ENCODE results near the gene SORCS2.
"Not testable (repeated sequence)": the region's sequence is repeated elsewhere in the genome, so short reads cannot be mapped to it uniquely, and the experiment has no call there.

The SORCS2 gene

DNA sequence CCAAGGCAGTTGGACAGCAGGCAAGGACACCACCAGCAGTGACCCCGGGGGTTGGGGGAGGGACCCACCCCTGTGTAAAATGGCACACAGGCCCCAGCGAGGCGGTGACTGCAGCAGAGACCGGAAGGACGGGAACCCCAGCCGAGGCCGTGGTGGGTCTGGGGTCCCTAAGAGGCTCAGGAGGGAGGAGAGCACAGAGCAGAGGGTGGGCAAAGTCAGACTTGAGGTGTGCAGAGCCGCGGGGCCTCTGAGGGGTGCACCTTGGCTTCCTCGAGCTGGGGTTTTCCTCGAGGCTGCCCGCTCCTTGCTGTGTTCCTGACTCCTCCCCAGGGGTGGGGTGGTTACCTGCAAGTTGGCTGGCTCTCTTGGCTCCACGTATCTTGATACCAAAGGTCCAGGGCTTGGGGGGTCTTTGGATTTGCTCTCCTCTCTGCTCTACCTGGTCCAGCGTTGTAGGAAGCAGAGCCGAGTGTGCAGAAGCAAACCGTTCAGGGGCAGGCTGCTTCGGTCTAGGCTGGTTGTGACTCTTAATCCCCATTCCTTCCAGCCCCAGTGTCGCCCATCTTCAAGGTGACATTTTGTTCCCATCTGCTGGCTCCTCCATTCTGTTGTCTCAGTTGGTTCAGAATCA, 37.9 kb upstream of the SORCS2 start:
- in situ Hi-C loops (cut with HindIII; ENCODE audit: low pct_unique_long_range_greater_than_20kb, low sequenced_read_pairs): no loop called here
- no peak for DNase-seq (ENCODE audit: low read depth in 1 of 2, low spot score in 1 of 2)
- TF ChIP-seq JUND (IDR thresholded peaks at IDR 0.05; ENCODE audit: low read depth): no peak

DNA sequence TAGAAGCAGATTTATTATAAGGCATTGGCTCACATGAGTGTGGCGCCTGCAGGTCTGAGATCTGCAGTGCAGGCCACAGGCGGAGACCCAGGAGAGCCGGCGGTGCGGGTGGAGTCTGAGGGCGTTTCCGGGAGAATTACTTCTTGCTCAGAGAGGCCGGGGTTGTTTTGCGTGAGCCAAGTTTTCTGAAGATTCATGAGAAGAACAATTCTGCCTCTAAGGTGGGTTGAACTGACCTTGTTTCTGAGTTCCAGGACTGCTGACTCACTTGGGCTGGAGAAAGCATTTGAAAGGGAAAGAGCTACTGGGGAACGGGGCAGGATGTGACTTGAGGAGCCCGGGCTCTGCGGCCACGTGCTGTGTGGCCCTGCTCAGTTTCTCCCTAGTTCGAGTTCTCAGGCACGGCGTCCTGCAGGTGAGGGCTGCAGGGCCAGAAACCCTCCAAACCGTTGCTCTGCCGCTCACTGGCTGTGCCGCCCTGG, 36.7 kb upstream of the SORCS2 start:
- DNase-seq (ENCODE audit: low read depth in 1 of 2, low spot score in 1 of 2): no peak
- in situ Hi-C loops (cut with HindIII; ENCODE audit: low pct_unique_long_range_greater_than_20kb, low sequenced_read_pairs): no loop called here
- TF ChIP-seq JUND (IDR thresholded peaks at IDR 0.05; ENCODE audit: low read depth): no peak

DNA sequence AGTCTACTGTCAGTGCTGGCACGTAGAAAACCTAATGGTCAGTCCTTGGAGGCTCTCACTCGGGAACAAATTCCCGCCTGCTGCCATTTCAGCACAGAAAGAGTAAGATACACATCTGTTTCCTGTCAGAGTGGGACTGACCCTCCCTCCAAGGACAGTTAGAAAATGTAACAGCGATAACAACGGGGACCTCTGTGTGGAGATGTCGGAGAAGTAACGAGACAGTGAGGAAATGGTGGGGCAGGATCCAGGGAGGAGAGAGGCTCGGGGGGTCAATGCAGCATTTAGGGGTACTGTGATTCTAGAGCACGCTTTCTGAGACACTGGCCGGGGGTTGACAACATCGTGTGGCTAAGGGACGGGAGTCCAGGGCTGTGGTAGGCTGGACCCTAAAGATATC, 36.0 kb upstream of the SORCS2 start:
- no peak for DNase-seq (ENCODE audit: low read depth in 1 of 2, low spot score in 1 of 2)
- TF ChIP-seq JUND (IDR thresholded peaks at IDR 0.05; ENCODE audit: low read depth): no peak
- in situ Hi-C loops (cut with HindIII; ENCODE audit: low pct_unique_long_range_greater_than_20kb, low sequenced_read_pairs): no loop called here

DNA sequence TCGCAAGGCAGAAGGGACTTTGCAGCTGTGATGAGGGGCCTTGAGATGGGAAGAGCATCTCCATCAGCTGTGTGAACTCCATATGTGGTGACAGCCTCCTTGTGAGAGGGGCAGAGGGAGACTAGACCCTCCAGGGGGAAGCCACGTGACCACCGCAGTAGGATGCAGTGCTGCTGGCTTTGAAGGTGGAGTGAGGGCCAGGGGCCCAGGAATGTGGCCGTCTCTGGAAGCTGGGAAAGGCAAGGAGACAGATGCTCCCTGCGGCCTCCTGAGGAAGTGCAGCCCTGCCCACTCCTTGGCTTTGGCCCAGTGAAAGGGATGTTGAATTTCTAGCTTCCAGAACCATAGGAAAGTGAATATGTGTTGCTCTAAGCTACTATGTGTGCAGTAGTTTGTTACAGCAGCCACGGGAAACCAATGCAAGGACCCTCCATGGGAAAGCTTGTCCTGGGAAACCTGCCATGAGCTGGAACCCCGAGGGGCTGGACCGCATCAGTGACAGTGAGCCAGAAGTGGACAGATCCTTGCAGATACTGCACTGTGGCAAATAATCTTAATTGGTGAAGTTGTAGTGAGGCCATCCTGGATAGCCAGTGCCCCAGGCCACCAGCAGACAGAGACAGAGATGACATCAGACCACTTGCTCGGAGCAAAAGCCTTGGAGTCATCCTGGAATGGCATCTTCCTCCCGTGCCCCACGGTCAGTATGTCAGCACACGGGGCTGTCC, 35.4 kb upstream of the SORCS2 start:
- TF ChIP-seq JUND (IDR thresholded peaks at IDR 0.05; ENCODE audit: low read depth): no peak
- DNase-seq (ENCODE audit: low read depth in 1 of 2, low spot score in 1 of 2): peak in 1 of 2 experiments; percentile 29
- in situ Hi-C loops (cut with HindIII; ENCODE audit: low pct_unique_long_range_greater_than_20kb, low sequenced_read_pairs): no loop called here

DNA sequence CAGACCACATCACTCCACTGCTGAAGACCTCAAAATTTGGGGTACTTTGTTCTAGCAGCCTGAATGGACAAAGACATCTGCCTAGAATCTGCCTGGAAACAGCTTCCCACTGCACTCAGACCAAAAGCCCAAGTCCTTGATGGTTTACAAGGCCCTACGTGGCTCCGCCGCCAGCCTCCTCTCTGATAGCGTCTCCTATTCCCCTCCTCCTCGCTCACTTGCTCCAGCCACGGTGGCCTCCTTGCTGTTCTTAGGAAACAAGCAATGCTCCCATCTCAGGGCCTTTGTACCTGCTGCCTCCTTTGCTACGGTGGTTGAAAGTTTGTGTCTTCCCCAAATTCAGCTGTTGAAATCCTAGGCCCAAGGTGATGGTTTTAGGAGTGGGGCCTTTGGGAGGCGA, 34.7 kb upstream of the SORCS2 start:
- no peak for DNase-seq (ENCODE audit: low read depth in 1 of 2, low spot score in 1 of 2)
- no peak for TF ChIP-seq JUND (IDR thresholded peaks at IDR 0.05; ENCODE audit: low read depth)
- in situ Hi-C loops (cut with HindIII; ENCODE audit: low pct_unique_long_range_greater_than_20kb, low sequenced_read_pairs): no loop called here

DNA sequence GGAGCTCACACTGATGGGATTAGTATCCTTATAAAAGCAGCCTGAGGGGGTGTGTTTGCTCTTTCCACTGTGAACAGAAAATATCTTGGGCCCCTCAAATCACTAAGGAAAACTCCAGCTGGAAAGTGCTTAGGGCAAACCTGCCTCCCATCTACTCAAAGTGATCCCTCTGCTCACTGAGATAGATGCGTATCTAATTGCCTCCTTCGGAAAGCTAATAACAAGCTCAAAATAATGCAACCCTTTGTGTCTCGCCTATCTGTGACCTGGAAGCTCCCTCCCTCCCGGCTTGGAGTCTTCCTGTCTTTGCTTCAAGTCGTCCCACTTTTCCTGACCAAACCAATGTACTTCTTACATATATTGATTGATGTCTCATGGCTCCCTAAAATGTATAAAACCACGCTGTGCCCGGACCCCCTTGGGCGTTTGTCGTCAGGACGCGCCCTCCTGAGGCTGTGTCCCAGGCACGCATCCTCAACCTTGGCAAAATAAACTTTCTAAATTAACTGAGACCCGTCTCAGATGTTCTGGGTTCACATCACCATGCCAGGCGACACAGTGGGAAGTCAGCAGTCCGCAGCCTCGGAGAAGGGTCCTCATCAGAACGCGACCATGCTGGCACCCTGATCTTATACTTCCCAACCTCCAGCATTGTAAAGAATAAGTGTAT, 34.1 kb upstream of the SORCS2 start:
- no peak for DNase-seq (ENCODE audit: low read depth in 1 of 2, low spot score in 1 of 2)
- in situ Hi-C loops (cut with HindIII; ENCODE audit: low pct_unique_long_range_greater_than_20kb, low sequenced_read_pairs): no loop called here

DNA sequence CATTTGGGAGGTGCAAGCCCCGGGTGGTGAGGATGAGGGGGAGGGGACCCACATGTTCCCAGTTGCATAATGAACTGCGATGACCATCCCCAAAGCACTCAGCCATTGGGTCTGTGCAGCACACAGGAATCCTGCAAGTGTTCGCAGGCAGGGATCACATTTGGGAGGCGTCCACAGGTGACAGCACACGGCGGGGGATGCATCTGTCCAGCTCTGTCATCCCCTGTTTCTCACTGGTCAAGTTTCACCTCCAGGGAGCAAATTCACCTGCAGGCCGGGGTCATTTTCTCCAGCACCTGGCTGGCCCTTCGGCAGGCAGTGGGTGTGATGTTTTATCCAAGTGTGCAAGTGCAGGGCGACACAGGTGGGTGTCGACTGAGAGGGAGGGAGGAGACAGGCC, 33.3 kb upstream of the SORCS2 start:
- TF ChIP-seq JUND (IDR thresholded peaks at IDR 0.05; ENCODE audit: low read depth): no peak
- no peak for DNase-seq (ENCODE audit: low read depth in 1 of 2, low spot score in 1 of 2)
- in situ Hi-C loops (cut with HindIII; ENCODE audit: low pct_unique_long_range_greater_than_20kb, low sequenced_read_pairs): no loop called here

More for the DNA sequence above, 34.1 kb upstream of the SORCS2 start:
- TF ChIP-seq JUND (IDR thresholded peaks at IDR 0.05; ENCODE audit: low read depth): no peak

DNA sequence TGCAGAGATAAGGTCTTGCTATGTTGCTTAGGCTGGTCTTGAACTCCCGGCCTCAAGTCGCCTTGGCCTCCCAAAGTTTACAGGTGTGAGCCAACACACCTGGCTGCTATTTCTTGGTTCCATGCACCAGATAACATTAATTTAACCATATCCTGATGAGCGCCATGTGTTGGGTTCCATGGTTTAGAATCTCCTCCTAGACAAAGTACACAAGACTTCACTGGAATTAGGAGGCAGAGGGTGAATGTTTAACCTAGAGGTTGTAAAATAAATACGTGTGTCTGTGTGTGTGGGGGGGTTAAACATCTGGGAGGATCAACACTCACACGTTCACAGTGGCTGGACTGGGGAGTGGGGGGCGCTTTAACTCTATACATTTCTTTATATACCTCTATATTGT, 32.4 kb upstream of the SORCS2 start:
- TF ChIP-seq JUND (IDR thresholded peaks at IDR 0.05; ENCODE audit: low read depth): no peak
- in situ Hi-C loops (cut with HindIII; ENCODE audit: low pct_unique_long_range_greater_than_20kb, low sequenced_read_pairs): no loop called here
- DNase-seq (ENCODE audit: low read depth in 1 of 2, low spot score in 1 of 2): no peak

DNA sequence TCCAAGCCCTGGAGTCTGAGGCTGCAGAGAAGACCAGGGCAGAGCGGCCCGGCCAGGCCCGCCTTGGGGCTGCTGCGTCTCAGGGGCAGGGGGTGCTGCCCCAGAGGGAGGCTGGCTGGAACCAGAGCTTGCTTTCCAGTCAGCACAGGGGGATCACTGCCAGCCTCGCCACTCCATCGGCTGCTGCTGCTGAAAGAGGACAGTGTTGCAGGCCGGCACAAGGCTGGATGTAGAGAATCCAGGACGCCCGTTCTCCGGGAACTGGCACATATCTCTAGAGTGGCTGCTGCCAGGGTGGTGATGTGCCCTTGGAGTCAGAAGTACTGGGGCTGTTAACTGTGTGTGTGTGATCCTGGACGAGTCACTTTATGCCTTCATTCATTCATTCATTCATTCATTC, 31.9 kb upstream of the SORCS2 start:
- DNase-seq (ENCODE audit: low read depth in 1 of 2, low spot score in 1 of 2): no peak
- in situ Hi-C loops (cut with HindIII; ENCODE audit: low pct_unique_long_range_greater_than_20kb, low sequenced_read_pairs): no loop called here
- TF ChIP-seq JUND (IDR thresholded peaks at IDR 0.05; ENCODE audit: low read depth): no peak

DNA sequence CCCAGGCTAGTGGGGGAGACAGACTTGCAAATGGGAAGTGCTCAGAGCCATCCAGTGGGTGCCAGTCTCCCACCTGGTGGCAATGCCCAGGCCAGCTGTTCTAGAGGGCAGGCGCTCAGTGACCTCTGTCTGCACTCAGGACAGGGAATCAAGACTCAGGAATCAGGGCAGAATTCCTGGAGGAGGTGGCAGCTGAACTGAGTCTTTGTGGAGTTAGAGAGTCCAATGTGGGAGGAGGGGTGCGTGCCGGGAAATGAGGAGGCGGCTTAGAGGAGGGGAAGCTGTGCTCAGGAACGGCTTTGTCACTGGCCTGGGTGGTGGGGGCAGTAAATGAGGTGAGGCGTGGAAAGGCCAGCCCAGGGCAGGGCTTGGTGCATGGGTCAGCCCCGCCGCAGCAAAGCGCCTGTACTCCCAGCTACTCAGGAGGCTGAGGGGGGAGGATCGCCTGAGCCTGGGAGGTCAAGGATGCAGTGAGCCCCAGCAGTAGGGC, 31.3 kb upstream of the SORCS2 start:
- no peak for DNase-seq (ENCODE audit: low read depth in 1 of 2, low spot score in 1 of 2)
- TF ChIP-seq JUND (IDR thresholded peaks at IDR 0.05; ENCODE audit: low read depth): no peak
- in situ Hi-C loops (cut with HindIII; ENCODE audit: low pct_unique_long_range_greater_than_20kb, low sequenced_read_pairs): no loop called here

DNA sequence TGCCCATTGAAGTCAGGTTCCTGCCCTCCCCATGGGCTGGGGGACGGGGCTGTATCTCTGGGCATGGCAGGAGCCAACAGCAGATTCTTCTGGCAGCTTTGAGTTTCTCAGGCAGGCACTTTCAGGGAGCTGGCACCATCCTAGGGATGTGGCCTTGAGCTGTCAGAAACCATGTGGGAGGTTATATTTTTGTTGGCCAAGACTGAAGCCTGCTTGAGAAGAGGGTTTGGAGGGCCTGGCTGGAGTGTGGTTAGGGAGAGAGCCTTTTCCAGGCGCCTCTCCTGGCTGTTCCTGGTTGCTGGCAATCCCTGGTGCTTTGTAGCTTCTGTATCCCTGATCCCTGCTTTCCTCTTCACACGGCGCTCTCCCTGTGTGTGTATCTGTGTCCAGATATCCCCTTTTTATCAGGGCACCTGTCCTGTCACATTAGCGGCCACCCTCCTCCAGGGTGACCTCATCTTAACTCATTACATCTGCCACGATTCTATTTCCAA, 30.6 kb upstream of the SORCS2 start:
- DNase-seq (ENCODE audit: low read depth in 1 of 2, low spot score in 1 of 2): no peak
- in situ Hi-C loops (cut with HindIII; ENCODE audit: low pct_unique_long_range_greater_than_20kb, low sequenced_read_pairs): no loop called here
- TF ChIP-seq JUND (IDR thresholded peaks at IDR 0.05; ENCODE audit: low read depth): no peak

DNA sequence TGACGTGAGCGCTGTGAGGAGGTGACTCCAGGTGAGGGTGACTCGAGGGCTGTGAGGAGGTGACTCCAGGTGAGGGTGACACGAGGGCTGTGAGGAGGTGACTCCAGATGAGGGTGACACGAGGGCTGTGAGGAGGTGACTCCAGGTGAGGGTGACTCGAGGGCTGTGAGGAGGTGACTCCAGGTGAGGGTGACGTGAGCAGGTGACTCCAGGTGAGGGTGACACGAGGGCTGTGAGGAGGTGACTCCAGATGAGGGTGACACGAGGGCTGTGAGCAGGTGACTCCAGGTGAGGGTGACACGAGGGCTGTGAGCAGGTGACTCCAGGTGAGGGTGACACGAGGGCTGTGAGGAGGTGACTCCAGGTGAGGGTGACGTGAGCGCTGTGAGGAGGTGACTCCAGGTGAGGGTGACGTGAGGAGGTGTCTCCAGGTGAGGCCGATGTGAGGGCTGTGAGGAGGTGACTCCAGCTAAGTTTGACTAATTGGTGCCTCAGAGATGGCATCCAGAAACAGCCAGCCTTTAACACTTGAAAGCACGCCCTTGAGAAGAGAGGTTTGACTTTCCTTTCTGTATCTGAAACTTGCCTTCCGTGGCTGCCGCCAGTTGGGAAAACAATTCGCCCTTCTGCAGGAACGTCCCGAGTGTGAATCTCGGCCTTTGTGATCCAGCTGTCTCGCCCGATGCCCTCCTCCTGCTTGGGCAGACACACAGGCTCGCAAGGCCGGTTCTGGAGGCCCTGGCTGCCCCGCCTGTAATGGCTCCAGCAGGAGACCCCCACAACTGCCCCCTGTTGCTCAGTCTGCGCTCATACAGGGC, 27.1 kb upstream of the SORCS2 start:
- in situ Hi-C loops (cut with HindIII; ENCODE audit: low pct_unique_long_range_greater_than_20kb, low sequenced_read_pairs): not testable (repeated sequence)

More for the DNA sequence above, 27.1 kb upstream of the SORCS2 start:
- not testable (repeated sequence) for DNase-seq (ENCODE audit: low read depth in 1 of 2, low spot score in 1 of 2)

Measured in T47D (cell line).